Kidney (tissue), 14 donors: ENCODE data around the gene LRRC8E. TPM values are rescaled to one million over a fixed set of nuclear protein-coding genes. Genes with fewer than 3 reads are reported as not detected.

Experiments used
- DNase-seq, 5 donors: peaks; one replicate each; pipeline ENCODE4 v3.0.0-alpha.2; 2013 to 2020
- FAIRE-seq: peaks from 2 replicates; lab custom pipeline; 2012; peaks lifted over from hg19 to GRCh38; lab: Jason Lieb, UNC
- H3K27ac ChIP-seq, 2 donors: one replicate each; pipeline ENCODE4 v1.7.0; 2013; ENCODE audit warnings: low read depth in 2 of 2, low read length in 2 of 2, inconsistent platforms in 1 of 2
- H3K27me3 ChIP-seq: one replicate; pipeline ENCODE4 v1.7.1; 2013; ENCODE audit warnings: low read length, inconsistent platforms; ENCODE audit not compliant: control insufficient read depth, insufficient read depth
- H3K36me3 ChIP-seq, 3 donors: one replicate each; pipeline versions ENCODE4 v1.7.0 to v1.7.1; 2013; ENCODE audit warnings: low read length in 3 of 3, control low read depth in 1 of 3, inconsistent platforms in 1 of 3; ENCODE audit not compliant: insufficient read depth in 3 of 3, control insufficient read depth in 2 of 3
- H3K4me1 ChIP-seq, 3 donors: one replicate each; pipeline versions ENCODE4 v1.7.0 to v1.7.1; 2013; ENCODE audit warnings: low read length in 3 of 3, inconsistent platforms in 1 of 3, low read depth in 1 of 3; ENCODE audit not compliant: control insufficient read depth in 2 of 3, insufficient read depth in 2 of 3
- H3K4me3 ChIP-seq, 3 donors: one replicate each; pipeline versions ENCODE4 v1.7.0 to v1.8.1; 2013; ENCODE audit warnings: low read length in 3 of 3, control low read depth in 1 of 3, inconsistent platforms in 1 of 3
- H3K9ac ChIP-seq, 3 donors: one replicate each; pipeline versions ENCODE4 v1.7.0 to v1.7.1; 2013; ENCODE audit warnings: low read length in 3 of 3, control low read depth in 1 of 3, inconsistent platforms in 1 of 3
- H3K9me3 ChIP-seq, 3 donors: one replicate each; pipeline versions ENCODE4 v1.7.0 to v1.7.1; 2013; ENCODE audit warnings: low read length in 3 of 3, control low read depth in 1 of 3, inconsistent platforms in 1 of 3; ENCODE audit not compliant: control insufficient read depth in 2 of 3, insufficient read depth in 1 of 3
- intact Hi-C: fragments of 100-400 bp; cut with DNase I; formaldehyde crosslinking; loops from one replicate; pipeline ENCODE4 v1.11.1; 2022
- polyA plus RNA-seq: library from polyadenylated mRNA; stranded (reverse); fragments of 350-450 nt; fragmentation: Illumina TruSeq; extraction: RNeasy Lipid Tissue Mini Kit (QIAGEN cat#74804); gene quantifications from one replicate; pipeline ENCODE4 v1.2.3, GENCODE V29; 2014; ENCODE audit warnings: low read depth, low replicate concordance; ENCODE audit not compliant: insufficient read depth
- total RNA-seq: library from RNA; stranded (reverse); fragmentation: NEBNext Ultra II Directional; extraction: Animal tissue kit (Norgen Biotek cat#: 25700); gene quantifications from one replicate; pipeline ENCODE4 v1.2.1, GENCODE V29; 2021
- TF ChIP-seq, protein P1 (sequence below): IDR thresholded peaks from 3 replicates; pipeline ENCODE4 v1.5.1; 2012; ENCODE audit warnings: mild to moderate bottlenecking, moderate library complexity, borderline replicate concordance; ENCODE audit not compliant: insufficient read depth; ENCODE audit errors: extremely low read depth
- donor health status: control.
- donor health status: control.
- donor health status: control.
- donor health status: control.
- donor health status: control.
- donor health status: DM: yes; HTN: yes; CAD: no.
- donor health status: Normal renal cell carcinoma (clear cell type).

The LRRC8E gene
- total and polyA plus RNA-seq, 2 donors from 2014 or later, result 2.2 to 9.1 TPM

DNA sequence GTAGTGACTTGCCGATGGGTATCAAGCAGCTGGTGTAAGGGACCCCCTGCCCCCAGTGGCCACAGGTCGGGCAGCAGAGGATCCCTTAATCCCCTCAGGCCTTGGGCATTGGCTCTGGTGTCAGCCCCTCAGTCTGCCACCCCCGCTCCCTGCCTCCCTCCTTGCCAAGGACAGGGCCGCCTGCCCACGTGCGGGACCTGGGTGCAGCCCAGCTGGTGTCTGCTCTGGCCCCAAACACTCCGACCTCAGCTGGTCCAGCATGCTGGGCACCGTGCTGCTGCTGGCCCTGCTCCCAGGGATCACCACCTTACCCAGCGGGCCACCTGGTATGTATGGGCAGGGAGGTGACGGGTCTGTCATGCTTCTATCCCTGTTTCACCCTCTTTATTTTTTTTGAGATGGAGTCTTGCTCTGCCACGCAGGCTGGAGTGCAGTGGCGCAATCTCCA, 26.3 kb downstream of the LRRC8E start, which contains the start of gene TGFBR3L:
TGFBR3L (plus strand) TSS at position 233 of the 448 bp plus-strand sequence.
- peaks cover 0 to 15% (median 0%) of the 10 kb centered on the region in 3 donors for H3K4me1 ChIP-seq
- TF ChIP-seq, protein P1, sequence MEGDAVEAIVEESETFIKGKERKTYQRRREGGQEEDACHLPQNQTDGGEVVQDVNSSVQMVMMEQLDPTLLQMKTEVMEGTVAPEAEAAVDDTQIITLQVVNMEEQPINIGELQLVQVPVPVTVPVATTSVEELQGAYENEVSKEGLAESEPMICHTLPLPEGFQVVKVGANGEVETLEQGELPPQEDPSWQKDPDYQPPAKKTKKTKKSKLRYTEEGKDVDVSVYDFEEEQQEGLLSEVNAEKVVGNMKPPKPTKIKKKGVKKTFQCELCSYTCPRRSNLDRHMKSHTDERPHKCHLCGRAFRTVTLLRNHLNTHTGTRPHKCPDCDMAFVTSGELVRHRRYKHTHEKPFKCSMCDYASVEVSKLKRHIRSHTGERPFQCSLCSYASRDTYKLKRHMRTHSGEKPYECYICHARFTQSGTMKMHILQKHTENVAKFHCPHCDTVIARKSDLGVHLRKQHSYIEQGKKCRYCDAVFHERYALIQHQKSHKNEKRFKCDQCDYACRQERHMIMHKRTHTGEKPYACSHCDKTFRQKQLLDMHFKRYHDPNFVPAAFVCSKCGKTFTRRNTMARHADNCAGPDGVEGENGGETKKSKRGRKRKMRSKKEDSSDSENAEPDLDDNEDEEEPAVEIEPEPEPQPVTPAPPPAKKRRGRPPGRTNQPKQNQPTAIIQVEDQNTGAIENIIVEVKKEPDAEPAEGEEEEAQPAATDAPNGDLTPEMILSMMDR, result no peak
- H3K4me3 ChIP-seq, result no peak within 1 kb of the TSS
- H3K27me3 ChIP-seq, result peaks cover 15% of the 10 kb centered on the region
- H3K9me3 ChIP-seq, result no peaks in the 10 kb centered on the region
- H3K27ac ChIP-seq, result no peak within 1 kb of the TSS
- H3K9ac ChIP-seq, result no peak within 1 kb of the TSS
- DNase-seq (peak in 1 of 5 donors; percentile 49), FAIRE-seq (no peak)
- intact Hi-C loops, result no loop called here
- peaks cover 0 to 10% (median 2%) of the 10 kb centered on the region in 3 donors for H3K36me3 ChIP-seq

DNA sequence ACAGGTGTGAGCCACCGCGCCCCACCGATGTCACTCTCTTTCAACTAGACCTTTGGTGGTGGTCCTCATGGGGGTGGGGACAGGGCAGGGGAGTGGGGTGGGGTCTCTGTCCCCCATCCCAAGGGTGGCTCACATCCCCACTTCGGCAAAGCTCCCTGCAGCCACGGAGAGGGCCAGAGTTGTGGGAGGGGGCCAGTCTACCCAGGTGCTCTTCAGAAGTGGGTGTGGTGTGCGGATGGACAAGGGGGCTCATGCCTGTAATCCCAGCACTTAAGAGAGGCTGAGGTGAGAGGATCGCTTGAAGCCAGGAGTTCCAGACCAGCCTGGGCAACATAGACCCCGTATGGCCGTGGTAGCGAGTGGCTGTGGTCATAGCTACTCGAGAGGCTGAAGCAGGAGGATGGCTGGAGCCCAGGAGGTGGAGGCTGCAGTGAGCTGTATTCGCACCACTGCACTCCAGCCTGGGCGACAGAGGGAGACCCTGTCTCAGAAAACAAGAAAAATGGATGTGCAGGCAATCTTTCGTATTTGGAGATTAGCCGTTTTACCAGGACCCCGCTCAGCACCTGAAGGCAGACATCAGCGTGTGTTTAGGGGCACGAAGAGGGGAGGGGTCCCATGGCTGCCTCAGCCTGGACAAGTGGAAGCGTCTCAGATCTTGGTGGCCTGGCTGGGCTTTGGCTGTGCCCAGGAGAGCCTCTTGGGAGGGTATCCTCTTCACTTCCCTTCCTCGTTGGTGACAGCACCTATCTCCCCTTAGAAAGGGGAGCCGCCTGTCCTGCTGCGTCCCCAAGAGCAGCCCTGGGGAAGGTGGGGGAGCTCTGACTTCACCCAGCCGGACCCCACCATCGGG, 27.2 kb downstream of the LRRC8E start:
- H3K4me3 ChIP-seq, result no peak overlapping the region
- TF ChIP-seq, protein P1, result no peak
- peak in 2 of 5 donors; percentile 59 to 72 for DNase-seq
- H3K4me1 ChIP-seq, result peaks cover 0 to 19% (median 0%) of the 10 kb centered on the region in 3 donors
- peaks cover 0 to 7% (median 2%) of the 10 kb centered on the region in 3 donors for H3K36me3 ChIP-seq
- H3K27me3 ChIP-seq, result peaks cover 15% of the 10 kb centered on the region
- no peak overlapping the region for H3K9ac ChIP-seq
- no peak for FAIRE-seq
- no peak overlapping the region for H3K27ac ChIP-seq
- no peaks in the 10 kb centered on the region for H3K9me3 ChIP-seq
- intact Hi-C loops, result no loop called here

DNA sequence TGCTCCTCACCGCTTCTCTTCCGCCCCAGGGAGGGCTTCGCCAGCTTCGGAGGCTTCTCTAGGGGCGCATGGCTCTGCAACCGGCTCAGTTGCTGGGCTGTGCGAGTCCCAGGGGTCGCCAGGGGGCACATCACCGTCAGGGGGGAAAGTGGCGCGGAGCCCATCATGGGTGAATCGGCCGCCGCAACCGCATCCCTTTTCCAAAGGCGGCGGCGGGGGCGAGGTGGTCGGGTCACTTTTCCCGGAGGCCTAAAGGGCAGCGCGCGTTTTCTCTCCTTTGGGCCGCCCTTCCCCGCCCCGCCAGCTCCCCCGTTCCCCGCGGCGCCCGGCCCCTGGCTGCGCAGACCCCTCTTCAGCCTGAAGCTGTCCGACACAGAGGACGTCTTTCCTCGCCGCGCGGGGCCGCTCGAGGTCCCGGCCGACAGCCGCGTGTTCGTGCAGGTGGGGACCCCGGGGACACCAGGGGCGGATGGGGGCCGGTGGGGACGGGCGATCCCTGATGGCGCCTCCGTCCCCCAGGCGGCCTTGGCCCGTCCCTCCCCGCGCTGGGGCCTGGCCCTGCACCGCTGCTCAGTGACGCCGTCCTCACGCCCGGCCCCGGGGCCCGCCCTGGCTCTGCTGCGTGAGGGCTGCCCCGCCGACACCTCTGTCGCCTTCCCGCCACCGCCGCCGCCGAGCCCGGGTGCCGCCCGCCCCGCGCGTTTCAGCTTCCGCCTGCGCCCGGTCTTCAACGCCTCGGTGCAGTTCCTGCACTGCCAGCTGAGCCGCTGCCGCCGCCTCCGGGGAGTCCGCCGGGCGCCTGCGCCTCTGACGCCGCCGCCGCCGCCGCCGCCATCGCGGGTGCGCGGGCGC, 28.0 kb downstream of the LRRC8E start:
- H3K36me3 ChIP-seq, result peaks cover 0 to 4% (median 2%) of the 10 kb centered on the region in 3 donors
- FAIRE-seq (no peak), DNase-seq (peak in 3 of 5 donors; percentile 26 to 82 (median 70))
- H3K27ac ChIP-seq, result no peak overlapping the region
- peaks cover 0 to 23% (median 4%) of the 10 kb centered on the region in 3 donors for H3K4me1 ChIP-seq
- TF ChIP-seq, protein P1, result no peak
- no peak overlapping the region for H3K4me3 ChIP-seq
- no peaks in the 10 kb centered on the region for H3K9me3 ChIP-seq
- no peak overlapping the region for H3K9ac ChIP-seq
- intact Hi-C loops, result no loop called here
- peaks cover 15% of the 10 kb centered on the region for H3K27me3 ChIP-seq
